Dermis lymphatic vessel endothelial cell (primary cell): ENCODE results near the gene FAM24A. TPM values are rescaled to one million over a fixed set of nuclear protein-coding genes. Genes with fewer than 3 reads are reported as not detected.

ENCODE experiments used
- total RNA-seq: library from RNA; depleted of rRNA; stranded (reverse); fragments of >200 nt; gene quantifications from 2 replicates; pipeline ENCODE4 v1.2.1, GENCODE V29; 2014

FAM24A gene
- total RNA-seq, result not detected in 2 replicates

GRCh38 chr10:122910310-122910709 is at the start of gene FAM24A:
FAM24A (plus strand) TSS chr10:122910610; CDS start chr10:122911635, 1,025 bp downstream.

DNA sequence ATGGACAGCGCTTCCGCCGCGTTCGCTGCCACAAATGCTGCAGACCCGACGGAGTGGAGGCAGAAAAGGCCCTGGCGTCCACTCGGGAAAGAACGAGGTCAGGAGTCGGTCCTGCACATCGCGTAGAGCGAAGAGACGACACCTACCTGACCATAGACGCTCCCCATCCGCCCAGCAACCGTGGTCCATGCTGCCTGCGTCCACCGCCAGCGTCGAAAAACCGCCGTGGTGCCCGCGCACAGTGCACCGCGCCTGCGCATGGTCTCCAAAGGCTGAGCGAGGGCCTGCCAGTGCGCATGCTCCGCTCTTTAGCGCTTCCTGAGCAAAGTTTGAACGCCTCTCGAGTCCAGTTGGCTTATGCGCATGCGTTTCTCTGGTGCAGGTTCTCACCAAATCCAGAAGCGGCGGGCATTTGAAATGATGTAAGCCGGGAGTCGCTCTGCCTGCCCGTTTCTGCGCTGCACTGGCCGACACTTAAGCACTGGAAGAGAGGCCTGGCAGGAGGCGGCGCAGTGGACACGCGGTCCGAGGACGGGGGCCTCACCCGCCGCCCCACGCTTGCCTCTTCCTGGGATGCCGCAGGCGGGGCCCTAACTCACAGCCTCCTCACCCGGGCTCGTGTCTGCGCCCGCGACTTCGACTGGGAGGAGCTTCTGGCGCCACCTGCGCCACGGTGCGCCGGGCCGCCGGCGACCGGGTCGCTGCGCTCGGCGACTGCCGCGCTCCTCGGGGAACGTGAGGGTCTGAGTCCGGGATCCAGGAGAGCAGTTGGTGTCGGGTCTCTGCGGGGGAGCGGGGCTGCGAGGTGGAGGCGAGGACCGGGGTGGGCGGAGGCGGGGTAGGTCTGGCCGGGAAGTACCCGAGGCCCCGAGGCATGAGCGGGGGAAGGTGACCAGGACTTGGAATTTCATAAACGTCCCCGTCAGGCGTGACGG is 30.8 kb upstream of the FAM24A start, which contains the start of gene FAM24B:
Gene FAM24B, minus strand, starts transcription at position 243 of the 935 bp plus-strand sequence. CDS start 29,066 bp downstream, outside the sequence.

GRCh38 chr10:122953902-122954730 is 43.7 kb downstream of the FAM24A start, which contains the start of gene C10orf88:
C10orf88 (minus strand) TSS chr10:122954227; CDS start chr10:122954178, 49 bp downstream.

Other genes with a start within 250 kb of the FAM24A start
- not detected in 2 replicates for gene C10orf120, start 210.8 kb upstream of the FAM24A start, total RNA-seq
- gene CUZD1, start 64.8 kb upstream of the FAM24A start, total RNA-seq, result 0.11 and 0.17 TPM in 2 replicates
- 0.76 and 1.0 TPM in 2 replicates for gene FAM24B, start 31.0 kb upstream of the FAM24A start, total RNA-seq
- 12.1 and 12.5 TPM in 2 replicates for gene C10orf88, start 43.6 kb downstream of the FAM24A start, total RNA-seq
- 2.1 and 2.2 TPM in 2 replicates for gene PSTK, start 69.8 kb downstream of the FAM24A start, total RNA-seq
- 3.9 TPM in 2 replicates for gene IKZF5, start 98.2 kb downstream of the FAM24A start, total RNA-seq
- gene ACADSB, start 98.4 kb downstream of the FAM24A start, total RNA-seq, result 4.9 and 5.2 TPM in 2 replicates
- gene HMX3, start 225.4 kb downstream of the FAM24A start, total RNA-seq, result not detected in 2 replicates
- not detected in 2 replicates for gene HMX2, start 237.5 kb downstream of the FAM24A start, total RNA-seq
- gene BUB3, start 243.8 kb downstream of the FAM24A start, total RNA-seq, result 159 and 215 TPM in 2 replicates